MCF 10A (cell line): ENCODE results near the gene STK24. TPM values are rescaled to one million over a fixed set of nuclear protein-coding genes. Genes with fewer than 3 reads are reported as not detected.

Source experiments
- BruUV-seq: library from RNA; stranded (reverse); fragments of 400-500 nt; replicated peaks from 2 replicates; lab custom pipeline; 2021; lab: Mats Ljungman, UMichigan
- CTCF ChIA-PET: fragments of 300-600 bp; sonication (Branson Sonifier 250); formaldehyde crosslinking; extraction: SDS; loops from one replicate; lab custom pipeline; 2021; ENCODE audit warnings: antibody characterized with exemption, inconsistent platforms; lab: Yijun Ruan, JAX
- POLR2A ChIA-PET: fragments of 300-600, 350-650 bp; sonication (Branson Sonifier 250); formaldehyde crosslinking; extraction: SDS; loops from one replicate; lab custom pipeline; 2020; ENCODE audit warnings: antibody characterized with exemption, inconsistent platforms; lab: Yijun Ruan, JAX
- DNase-seq: peaks from one replicate; pipeline ENCODE4 v3.0.0-alpha.2; 2018; ENCODE audit not compliant: unreplicated experiment
- H3K27ac Mint-ChIP-seq: one replicate; pipeline ENCODE4 v1.8.0; 2022; ENCODE audit warnings: mild to moderate bottlenecking, low read depth, mixed read lengths; ENCODE audit not compliant: unreplicated experiment
- H3K27me3 Mint-ChIP-seq: one replicate; pipeline ENCODE4 v1.8.0; 2022; ENCODE audit warnings: mixed read lengths; ENCODE audit not compliant: insufficient read depth, unreplicated experiment
- H3K36me3 Mint-ChIP-seq: one replicate; pipeline ENCODE4 v1.8.0; 2022; ENCODE audit warnings: mild to moderate bottlenecking, moderate library complexity, mixed read lengths; ENCODE audit not compliant: insufficient read depth, unreplicated experiment
- H3K4me1 Mint-ChIP-seq: one replicate; pipeline ENCODE4 v1.8.0; 2022; ENCODE audit warnings: mixed read lengths; ENCODE audit not compliant: insufficient read depth, unreplicated experiment
- H3K4me3 Mint-ChIP-seq: one replicate; pipeline ENCODE4 v1.8.0; 2022; ENCODE audit warnings: mild to moderate bottlenecking, moderate library complexity, mixed read lengths; ENCODE audit not compliant: unreplicated experiment
- H3K9me3 Mint-ChIP-seq: one replicate; pipeline ENCODE4 v1.8.0; 2022; ENCODE audit warnings: mixed read lengths; ENCODE audit not compliant: unreplicated experiment
- intact Hi-C: fragments of 100-400 bp; cut with micrococcal nuclease; formaldehyde crosslinking; loops from 2 replicates; pipeline ENCODE4 v1.14.1; 2022
- total RNA-seq: library from RNA; stranded (reverse); gene quantifications from 2 replicates; pipeline ENCODE4 v1.2.3, GENCODE V29; 2022
- TF ChIP-seq, protein P1 (sequence below): fragments of 200-600 bp; IDR thresholded peaks from one replicate; pipeline ENCODE4 v1.8.0; 2022; ENCODE audit warnings: antibody characterized with exemption, mild to moderate bottlenecking; ENCODE audit not compliant: unreplicated experiment

Gene STK24
- total RNA-seq, 1 experiment from 2014 or later, result 200 TPM

DNA sequence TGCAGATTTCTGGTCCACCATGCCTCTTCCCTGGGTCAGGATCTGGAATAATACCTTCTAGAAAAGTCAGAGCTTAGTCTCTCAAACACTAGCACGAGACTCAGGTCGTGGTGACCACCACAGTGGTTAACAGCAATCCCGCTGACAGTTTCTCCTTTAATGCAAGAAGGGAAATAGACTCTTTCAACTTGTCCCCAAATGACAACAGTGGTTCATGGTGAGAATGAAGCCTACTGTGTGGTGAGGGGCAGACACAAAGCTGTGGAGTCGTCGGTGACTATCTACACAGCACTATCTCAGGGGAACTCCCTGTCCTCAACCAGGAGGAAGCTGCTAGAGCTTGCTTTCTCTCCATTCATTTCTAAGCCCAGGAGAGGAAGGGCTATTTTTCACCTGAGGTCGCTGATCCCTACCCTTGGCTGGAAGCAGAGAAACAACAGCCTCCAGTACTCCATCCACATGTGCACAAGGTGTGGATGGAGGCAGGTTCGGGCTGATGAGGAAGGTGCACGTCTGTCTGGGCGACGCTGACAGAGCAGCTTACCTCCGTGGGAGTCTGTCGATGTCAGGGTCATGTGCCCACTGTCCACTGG is 72.4 kb downstream of the STK24 start:
- POLR2A ChIA-PET, result interaction anchor here (1.1 to 5.7 kb wide), 3 partner anchors 16 to 67 kb away, joined by 3 to 45 read pairs (median 16); no protein-coding TSS in a partner anchor
- intact Hi-C loops, result no loop called here
- peaks cover 9% of the 10 kb centered on the region for H3K36me3 Mint-ChIP-seq
- CTCF ChIA-PET, result interaction anchor here (0.8 to 3.9 kb wide), 5 partner anchors 11 to 149 kb away, joined by 3 to 15 read pairs (median 4); partner anchors contain the start of gene STK24
- H3K27me3 Mint-ChIP-seq, result no peaks in the 10 kb centered on the region
- TF ChIP-seq, protein P1, sequence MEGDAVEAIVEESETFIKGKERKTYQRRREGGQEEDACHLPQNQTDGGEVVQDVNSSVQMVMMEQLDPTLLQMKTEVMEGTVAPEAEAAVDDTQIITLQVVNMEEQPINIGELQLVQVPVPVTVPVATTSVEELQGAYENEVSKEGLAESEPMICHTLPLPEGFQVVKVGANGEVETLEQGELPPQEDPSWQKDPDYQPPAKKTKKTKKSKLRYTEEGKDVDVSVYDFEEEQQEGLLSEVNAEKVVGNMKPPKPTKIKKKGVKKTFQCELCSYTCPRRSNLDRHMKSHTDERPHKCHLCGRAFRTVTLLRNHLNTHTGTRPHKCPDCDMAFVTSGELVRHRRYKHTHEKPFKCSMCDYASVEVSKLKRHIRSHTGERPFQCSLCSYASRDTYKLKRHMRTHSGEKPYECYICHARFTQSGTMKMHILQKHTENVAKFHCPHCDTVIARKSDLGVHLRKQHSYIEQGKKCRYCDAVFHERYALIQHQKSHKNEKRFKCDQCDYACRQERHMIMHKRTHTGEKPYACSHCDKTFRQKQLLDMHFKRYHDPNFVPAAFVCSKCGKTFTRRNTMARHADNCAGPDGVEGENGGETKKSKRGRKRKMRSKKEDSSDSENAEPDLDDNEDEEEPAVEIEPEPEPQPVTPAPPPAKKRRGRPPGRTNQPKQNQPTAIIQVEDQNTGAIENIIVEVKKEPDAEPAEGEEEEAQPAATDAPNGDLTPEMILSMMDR, result no peak
- no TSS peak for BruUV-seq
- no peaks in the 10 kb centered on the region for H3K9me3 Mint-ChIP-seq
- no peak overlapping the region for H3K4me3 Mint-ChIP-seq
- no peak overlapping the region for H3K27ac Mint-ChIP-seq
- peaks cover 48% of the 10 kb centered on the region for H3K4me1 Mint-ChIP-seq
- DNase-seq, result no peak

DNA sequence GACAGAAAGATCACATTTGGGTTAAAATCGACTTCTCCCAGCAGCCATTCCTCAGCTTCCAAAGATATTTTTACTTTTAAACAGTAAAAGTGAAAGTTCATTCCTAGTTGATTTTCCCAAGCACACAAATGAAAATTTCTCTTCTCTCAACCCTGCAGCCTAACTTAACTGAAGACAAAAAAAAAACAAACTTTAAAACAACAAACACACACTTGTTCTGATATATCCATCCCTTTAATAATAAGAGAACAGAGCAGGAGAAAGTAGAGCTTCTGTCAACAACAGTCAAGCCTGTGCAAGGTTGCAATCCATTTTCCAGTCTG is 72.9 kb downstream of the STK24 start:
- ChIA-PET CTCF (interaction anchor here (0.8 to 3.9 kb wide), 4 partner anchors 10 to 150 kb away, joined by 3 to 15 read pairs (median 4); no protein-coding TSS in a partner anchor), POLR2A (interaction anchor here (0.9 to 2.8 kb wide), 3 partner anchors 16 to 69 kb away, joined by 3 to 16 read pairs (median 3); no protein-coding TSS in a partner anchor)
- Mint-ChIP-seq H3K4me3 (no peak overlapping the region), H3K36me3 (peaks cover 13% of the 10 kb centered on the region), H3K9me3 (no peaks in the 10 kb centered on the region), H3K27ac (peak overlapping the region; percentile 18), H3K27me3 (no peaks in the 10 kb centered on the region), H3K4me1 (peaks cover 44% of the 10 kb centered on the region)
- TF ChIP-seq, protein P1, result no peak
- DNase-seq, result no peak
- no TSS peak for BruUV-seq
- intact Hi-C loops, result no loop called here

DNA sequence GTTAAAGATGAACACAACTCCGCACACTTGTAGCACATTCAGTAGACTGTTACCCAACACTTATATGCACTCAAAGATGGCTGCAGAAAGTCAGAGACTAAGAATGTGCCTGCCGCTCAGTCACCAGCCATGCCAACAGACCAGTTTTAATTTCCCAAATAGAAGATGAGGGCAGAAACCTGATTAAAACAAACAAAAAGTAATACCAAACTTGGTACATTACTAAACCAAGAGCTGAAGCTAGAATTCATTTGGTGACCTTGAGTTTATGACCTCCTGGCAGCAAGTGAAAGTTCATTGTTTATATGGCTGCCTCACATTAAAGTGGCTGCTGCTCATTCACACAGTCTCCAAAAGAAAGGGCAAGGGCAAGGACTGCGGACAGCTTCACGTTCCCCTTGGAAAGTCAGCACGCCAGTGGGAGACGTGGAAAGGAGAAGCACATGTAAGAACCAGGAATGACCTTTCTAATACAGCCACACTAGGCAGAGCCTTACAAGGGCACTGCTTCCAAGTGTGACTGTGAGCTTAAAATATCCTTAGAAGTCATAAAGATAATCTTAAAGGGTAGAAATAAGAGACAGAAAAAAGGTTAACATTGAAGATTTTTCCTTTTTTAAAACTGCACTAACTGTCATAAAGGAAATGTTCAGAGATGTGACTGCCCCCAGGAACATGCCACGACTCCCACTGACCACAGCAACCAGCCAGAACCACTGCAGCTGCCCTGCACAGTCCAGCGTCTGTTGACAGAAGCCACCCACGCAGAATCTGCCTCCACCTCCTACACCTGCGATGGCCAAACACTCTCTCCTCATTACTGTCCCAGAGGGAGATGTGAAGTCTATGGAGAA is 73.5 kb downstream of the STK24 start:
- Mint-ChIP-seq H3K27ac (peak overlapping the region; percentile 18), H3K9me3 (no peaks in the 10 kb centered on the region), H3K4me3 (no peak overlapping the region), H3K27me3 (no peaks in the 10 kb centered on the region), H3K4me1 (peaks cover 39% of the 10 kb centered on the region), H3K36me3 (peaks cover 18% of the 10 kb centered on the region)
- TF ChIP-seq, protein P1, result no peak
- ChIA-PET CTCF (interaction anchor here (0.6 to 3.9 kb wide), 4 partner anchors 10 to 150 kb away, joined by 3 to 15 read pairs (median 4); no protein-coding TSS in a partner anchor), POLR2A (interaction anchor here (0.9 to 2.8 kb wide), 4 partner anchors 15 to 69 kb away, joined by 3 to 16 read pairs (median 3); no protein-coding TSS in a partner anchor)
- BruUV-seq, result no TSS peak
- no peak for DNase-seq
- intact Hi-C loops, result no loop called here

DNA sequence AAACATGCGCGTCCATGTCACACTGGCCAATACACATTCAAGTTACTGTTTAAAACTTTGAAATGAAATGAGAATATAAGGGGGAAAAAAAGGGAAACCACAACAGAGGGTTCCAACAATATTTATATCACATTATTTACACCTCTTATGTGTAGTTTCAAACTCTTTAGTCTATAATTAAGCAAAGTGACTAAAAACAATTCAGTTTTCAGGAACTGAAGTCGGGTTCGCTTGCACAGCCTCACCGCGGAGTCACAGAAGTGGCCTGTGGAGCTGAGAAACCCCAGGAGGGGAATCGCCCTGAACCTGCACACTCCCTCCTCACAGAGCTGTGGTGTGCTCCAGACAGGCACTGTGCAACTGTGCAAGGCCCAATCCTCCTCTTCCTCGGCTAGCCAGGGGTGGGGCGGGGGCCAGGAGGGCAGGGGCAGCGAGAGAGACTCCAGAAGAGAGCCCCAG is 75.9 kb downstream of the STK24 start:
- CTCF ChIA-PET, result interaction anchor here (0.7 kb wide), 1 partner anchor 81 kb away, joined by 4 read pairs; no protein-coding TSS in a partner anchor
- TF ChIP-seq, protein P1, result no peak
- POLR2A ChIA-PET, result interaction anchor here (0.7 to 2.9 kb wide), 4 partner anchors 13 to 75 kb away, joined by 3 to 7 read pairs (median 4); no protein-coding TSS in a partner anchor
- DNase-seq, result no peak
- Mint-ChIP-seq H3K27ac (no peak overlapping the region), H3K36me3 (peaks cover 36% of the 10 kb centered on the region), H3K4me3 (no peak overlapping the region), H3K27me3 (no peaks in the 10 kb centered on the region), H3K9me3 (no peaks in the 10 kb centered on the region), H3K4me1 (peaks cover 31% of the 10 kb centered on the region)
- intact Hi-C loops, result no loop called here
- no TSS peak for BruUV-seq
